Stimulated activated CD8-positive, alpha-beta memory T cell treated with anti-CD3 and anti-CD28 coated beads, Interleukin-7, amount 100 ng/mL, for 4 hours (primary cell): ENCODE measurements around the gene TMPRSS4.

Experiments used
- DNase-seq, 2 donors: peaks; one replicate each; pipeline ENCODE4 v3.0.0-alpha.2; 2020; ENCODE audit warnings: low read depth in 2 of 2

Gene TMPRSS4

DNA sequence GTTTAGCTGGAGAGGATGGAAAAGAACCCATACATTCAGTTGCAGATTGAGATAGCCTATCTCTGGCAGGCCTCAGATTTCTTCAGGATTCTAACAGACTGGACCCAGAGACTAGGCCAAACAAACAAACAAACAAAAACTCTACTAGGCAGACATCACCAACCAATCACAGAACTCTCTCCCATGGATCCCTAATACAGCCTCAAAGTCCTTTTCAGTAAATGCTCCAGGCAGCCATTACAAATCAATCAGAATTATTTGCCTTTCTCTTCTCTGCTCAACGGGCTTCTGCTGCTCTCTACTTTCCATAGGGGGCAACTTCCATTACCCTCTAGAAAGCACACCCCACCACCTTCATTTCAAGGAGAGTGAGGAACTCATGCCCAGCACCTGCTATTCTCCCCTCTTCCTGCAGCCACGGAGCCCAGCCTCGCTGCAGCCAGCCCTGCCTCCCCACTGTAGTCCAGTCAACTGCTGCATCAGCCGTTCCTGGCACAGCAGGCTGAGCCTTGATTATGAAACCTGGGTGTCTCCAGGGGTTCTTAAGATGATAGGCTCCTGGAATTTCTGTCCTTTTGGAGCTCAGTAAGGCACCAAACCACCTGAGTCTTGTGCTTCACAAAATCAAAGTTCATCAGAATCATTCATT is 28.9 kb downstream of the TMPRSS4 start:
- DNase-seq = no peak

DNA sequence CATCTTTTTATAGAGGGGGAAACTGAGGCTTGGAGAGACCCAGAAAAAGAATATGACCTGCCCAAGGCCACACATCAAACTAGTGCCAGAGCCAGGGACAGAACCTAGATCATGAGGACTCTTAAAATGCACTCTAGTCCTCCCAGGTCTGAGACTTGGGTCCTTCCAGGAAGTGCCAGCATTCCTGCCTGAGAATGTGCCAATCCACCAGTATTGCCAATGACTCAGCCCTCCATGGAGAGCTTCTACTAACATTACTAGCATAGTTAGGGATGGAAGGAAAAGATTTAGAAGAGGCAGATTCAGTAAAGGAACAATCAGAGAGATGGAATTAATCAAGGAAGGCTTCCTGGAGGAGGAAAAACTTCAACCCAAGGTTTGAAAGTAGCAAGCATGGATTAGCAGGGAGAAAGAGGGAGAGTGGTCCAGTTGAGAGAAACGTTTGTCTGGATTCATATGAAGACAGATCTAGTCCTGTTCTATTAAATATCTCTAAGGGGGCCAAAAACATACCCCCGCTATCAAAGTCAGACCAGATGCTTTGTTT is 30.0 kb downstream of the TMPRSS4 start:
- DNase-seq = no peak

DNA sequence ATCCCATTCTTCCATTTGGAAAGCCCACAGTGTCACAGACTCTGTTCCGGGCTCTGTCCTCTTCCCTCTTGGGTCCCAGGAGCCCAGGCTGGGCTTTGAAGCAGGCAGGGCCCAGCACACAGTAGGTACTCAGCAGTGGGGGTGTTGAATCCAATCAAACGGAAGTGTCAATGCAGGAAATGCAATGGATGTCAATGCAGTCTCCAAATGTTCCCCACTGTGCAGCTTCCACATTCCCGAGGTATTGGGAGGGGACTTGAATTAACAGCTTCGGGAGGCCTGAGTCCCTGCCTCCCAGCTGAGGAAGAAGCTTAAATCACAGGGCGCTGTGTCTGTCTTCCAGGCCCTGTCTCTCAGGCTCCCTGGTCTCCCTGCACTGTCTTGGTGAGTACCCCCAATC is 31.6 kb downstream of the TMPRSS4 start:
- DNase-seq = no peak

DNA sequence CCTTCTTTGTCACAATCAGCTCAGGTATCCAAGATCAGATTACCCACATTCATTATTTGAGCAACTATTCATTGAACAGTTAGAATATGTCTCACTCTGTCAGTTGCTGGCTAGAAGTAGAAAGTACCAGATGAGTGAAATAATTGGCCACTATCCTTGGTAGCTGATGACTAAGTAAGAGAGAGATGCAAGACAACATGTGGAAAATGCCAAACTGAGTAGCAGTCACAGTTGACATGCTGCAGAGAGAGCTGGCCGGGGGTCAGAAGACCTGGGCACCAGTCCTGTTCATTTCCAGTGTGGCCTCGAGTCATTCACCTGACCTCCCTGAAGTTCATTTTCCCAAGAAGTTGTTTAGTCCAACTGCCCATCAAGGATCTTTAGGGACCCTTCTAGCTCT is 32.4 kb downstream of the TMPRSS4 start:
- no peak for DNase-seq

DNA sequence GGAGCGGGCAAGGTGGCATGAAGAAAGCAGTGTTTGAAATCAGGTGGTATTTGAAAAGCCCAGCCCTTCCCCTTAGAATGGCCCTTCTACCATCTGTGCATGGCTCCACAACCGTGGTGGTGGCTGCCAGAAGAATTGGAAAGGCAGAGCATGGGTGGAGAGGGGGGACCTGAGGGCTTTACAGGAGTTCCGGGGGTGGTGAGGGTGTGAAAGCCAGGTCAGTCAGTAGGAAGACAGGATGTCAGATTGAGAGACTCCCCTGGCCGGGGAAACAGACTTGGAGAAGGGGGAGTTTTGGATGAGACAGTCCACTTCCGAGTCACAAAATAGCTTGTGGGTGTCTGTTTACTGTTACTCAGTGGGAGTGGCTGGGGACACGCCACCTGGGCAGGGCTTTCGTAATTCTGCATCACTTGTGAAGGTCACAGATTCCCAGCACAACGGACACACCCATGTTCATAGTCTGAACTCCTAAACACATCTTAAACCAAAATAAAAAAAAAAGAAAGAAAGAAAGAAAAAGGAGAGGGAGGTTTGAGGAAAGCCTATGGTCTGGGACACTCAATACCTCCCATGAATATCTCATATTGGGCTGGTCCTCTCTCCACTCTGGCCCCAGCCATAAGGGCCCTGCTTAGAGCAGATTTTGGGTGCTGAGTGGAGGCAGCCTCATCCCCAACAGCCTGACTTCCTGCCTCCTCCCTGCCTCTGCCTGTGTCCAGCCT is 34.3 kb downstream of the TMPRSS4 start:
- DNase-seq = no peak

DNA sequence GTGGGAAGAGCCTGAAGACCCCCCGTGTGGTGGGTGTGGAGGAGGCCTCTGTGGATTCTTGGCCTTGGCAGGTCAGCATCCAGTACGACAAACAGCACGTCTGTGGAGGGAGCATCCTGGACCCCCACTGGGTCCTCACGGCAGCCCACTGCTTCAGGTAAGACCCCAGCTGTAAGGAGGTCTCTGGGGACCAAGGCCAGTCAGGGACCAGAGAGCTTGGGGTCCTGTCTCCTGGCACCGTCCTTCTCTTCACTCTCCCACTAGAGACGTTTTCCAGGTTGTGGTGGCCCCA is 34.8 kb downstream of the TMPRSS4 start:
- DNase-seq = no peak

DNA sequence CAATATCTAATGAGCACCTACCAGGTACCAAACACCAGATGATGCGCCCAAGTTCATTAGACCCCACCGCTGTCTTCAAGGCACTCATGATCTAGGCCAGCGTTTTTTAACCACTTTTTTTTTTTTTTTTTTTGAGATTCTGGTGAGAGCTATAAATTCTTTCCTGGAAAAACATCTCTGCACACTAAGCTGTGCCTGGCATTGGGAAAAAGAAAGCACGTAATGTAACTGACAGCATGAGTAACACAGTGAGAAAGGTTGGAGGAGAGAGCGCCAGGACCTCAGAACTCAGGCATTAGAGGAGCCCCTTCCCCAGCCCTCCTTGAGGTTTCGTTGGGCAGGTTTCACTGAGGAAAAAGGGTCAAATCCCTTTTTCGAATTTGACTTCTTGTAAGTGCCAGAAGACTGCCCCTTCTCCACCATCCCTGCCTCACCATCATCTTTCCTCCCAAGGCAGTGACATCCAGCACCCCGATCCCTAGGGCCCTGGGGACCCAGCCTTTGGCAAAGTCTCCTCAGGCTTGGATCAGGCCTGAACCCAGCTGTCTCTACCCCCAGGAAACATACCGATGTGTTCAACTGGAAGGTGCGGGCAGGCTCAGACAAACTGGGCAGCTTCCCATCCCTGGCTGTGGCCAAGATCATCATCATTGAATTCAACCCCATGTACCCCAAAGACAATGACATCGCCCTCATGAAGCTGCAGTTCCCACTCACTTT is 36.0 kb downstream of the TMPRSS4 start:
- no peak for DNase-seq

DNA sequence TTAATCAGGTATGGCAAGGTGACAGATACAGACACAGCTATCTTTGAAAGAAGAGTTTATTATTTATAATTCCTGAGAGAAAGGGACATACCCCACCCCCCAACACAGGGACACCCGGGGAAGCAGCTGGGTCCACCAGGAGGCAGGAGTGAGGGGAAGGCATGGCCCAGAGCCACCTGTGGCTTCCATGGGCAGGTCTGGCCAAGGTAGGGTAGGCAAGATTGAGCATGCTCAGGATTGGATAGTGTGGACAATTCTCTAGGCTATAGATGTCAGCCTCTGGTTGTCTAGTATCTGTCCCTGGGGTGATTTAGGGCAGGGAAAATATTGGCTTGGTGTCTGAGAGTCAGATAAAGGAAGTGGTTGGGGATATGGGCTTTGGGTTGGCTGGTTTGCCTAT is 37.4 kb downstream of the TMPRSS4 start:
- no peak for DNase-seq

- DNase-seq = no peak
Observed at GRCh38 chr11:118115048-118115447, 38.2 kb downstream of the TMPRSS4 start.

- peak in 1 of 2 donors; percentile 21 for DNase-seq
Observed at GRCh38 chr11:118117790-118118601, 41.1 kb downstream of the TMPRSS4 start.

GRCh38 chr11:118120793-118121192 is 43.9 kb downstream of the TMPRSS4 start:
- DNase-seq = no peak

GRCh38 chr11:118124929-118125535 is 48.2 kb downstream of the TMPRSS4 start:
- DNase-seq = no peak

DNA sequence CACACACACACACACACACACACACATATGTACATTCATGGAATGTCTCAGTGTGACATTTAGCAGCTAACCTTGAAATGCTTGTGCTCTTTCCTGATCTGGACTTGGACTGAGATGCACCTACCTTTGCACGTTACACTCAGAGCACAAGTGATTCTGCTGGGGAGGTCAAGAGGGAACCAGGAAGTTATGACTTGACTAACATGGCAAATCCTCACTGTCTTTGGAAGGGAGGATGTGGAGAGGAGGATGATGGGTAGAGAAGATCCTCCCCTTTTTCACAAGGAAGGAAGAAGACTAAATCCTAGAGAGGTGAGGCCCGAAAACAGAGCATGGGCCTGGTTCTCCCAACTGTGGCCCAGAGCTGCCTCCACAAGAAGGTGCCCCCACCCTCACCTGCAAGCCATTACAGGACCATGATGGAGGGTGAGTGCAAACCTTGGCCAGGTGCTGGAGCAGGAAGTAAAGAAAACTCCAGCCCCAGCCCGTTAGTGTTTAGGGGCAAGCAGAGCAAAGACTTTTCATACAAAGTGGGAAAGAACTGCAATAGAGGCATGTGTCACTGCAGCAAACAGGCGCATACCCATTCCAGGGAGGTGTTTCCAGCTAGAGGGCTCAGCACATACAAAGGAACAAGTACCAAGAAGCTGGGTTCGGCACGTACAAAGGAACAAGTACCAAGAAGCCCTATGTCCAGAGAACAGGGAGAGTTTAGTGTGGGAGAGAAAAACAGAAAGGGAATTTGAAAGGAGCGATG is 49.4 kb downstream of the TMPRSS4 start:
- no peak for DNase-seq

DNA sequence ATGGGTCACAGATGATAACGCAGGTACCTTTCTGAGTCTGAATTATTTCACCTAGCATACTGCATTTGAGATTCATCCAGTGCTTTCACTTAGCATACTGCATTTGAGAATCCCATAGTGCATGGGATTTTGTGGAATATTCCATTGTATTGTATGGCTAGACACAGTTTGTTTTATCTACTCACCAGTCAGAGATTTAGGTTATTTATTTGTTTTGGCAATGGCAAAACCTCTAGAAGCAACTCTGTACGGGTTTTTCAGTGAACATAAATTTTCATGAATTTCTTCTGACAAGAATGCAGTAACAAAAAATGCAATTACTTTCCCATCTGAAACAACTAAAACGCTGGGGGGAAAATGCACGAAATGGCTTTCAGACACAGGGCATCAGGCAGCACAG is 51.4 kb downstream of the TMPRSS4 start:
- DNase-seq = no peak

DNA sequence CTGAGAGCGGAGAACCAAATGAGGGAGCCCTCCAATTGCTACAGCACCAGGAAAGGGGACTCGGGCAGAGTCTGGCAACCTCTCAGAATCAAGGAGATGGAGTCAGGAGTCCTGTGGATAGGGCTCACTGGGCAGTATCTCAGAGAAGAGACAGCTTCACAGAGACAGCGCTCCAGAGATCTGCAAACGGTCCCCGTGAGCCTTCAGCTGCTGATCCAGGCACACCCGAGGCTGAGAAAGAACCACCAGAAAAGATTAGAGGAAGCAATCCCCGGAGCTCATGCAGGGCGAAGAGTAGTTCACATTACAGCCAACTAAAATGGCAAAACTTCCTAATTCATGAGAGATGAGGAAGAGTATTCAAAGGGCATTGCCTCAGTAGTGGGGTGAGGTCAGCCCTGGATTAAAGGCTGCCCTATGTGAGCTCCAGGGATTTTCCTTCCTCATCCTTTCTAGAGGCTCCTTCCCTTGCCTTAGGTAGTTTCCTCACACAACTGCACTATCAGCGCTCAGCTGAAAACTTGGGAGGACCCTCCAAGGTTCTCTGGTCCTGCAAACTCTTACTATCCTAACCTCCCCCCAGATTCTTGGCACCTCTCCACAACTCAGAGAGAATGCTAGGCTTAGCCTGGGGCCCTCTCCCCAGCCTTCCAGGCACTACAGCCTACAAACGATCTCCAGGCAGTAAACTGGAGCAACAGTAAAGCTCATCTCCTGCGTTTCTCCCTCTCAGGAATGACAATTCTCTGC is 52.0 kb downstream of the TMPRSS4 start:
- DNase-seq = no peak

DNA sequence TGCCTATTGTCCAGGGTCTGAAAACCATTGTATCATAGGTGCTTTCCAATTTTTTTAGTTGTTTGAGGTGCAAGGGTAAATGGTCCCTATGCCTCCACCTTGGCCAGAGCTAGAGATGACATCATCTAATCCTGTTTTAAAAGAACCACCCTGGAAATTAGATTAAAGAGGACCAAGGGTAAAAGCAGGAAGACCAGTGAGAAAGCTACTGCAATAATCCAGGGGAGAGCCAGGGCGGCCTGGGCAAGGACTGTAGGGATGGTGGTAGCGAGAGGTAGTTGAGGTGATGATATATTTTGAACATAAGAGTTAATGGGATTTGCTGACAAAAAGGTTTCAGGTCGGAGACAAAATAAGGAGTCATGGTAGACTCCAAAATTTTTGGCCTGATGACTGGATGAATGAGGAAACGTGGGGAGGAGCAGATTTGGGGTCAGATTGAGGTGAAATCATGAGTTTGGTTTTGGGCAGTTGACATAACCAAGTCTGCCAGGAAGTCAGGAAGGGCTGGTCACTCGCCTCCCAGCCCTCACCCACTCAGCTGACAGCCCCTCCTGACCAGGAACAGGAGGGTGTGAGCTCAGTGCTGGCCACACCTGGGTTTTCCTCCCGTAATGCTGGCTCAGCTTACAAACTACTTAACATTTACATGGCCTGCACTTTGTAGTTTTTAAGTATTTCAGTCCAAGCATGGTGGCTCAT is 52.7 kb downstream of the TMPRSS4 start:
- DNase-seq = no peak

- DNase-seq = no peak
Observed at GRCh38 chr11:118132385-118133151, 55.7 kb downstream of the TMPRSS4 start.

GRCh38 chr11:118133816-118134215 is 56.9 kb downstream of the TMPRSS4 start:
- no peak for DNase-seq
